HCT116 (cell line): ENCODE measurements around the gene NLRP10. TPM values are rescaled to one million over a fixed set of nuclear protein-coding genes. Genes with fewer than 3 reads are reported as not detected.

Experiments used
- ATAC-seq: fragments of 200-7000 bp; cut with Tn5 transposase; 2 replicates; pipeline ENCODE4 v1.9.1; 2020; ENCODE audit warnings: mild to moderate bottlenecking, moderate library complexity
- BruUV-seq: library from RNA; stranded (reverse); fragments of 400-500 nt; replicated peaks from 2 replicates; lab custom pipeline; 2021; lab: Mats Ljungman, UMichigan
- CTCF ChIA-PET: fragments of 300-600 bp; sonication (Branson Sonifier 250); formaldehyde crosslinking; loops from one replicate; lab custom pipeline; 2021; ENCODE audit warnings: antibody characterized with exemption; lab: Charles Lee
- POLR2A ChIA-PET: fragments of 300-600, 350-600 bp; sonication (Branson Sonifier 250); formaldehyde crosslinking; loops from one replicate; lab custom pipeline; 2021; ENCODE audit warnings: antibody characterized with exemption; lab: Charles Lee
- RAD21 ChIA-PET, 2 experiments: fragments of 300-600 bp; sonication (Branson Sonifier 250); formaldehyde crosslinking; loops; one replicate each; lab custom pipeline; 2023; ENCODE audit warnings: low total read pairs in 2 of 2; ENCODE audit not compliant: uncharacterized antibody in 2 of 2, unreplicated experiment in 2 of 2, low non-redundant PET in 1 of 2; lab: Charles Lee
- DNase-seq: peaks from one replicate; pipeline ENCODE4 v3.0.0-alpha.2; 2010; ENCODE audit warnings: low read depth, low spot score
- H2AFZ ChIP-seq: fragments of 200-600 bp; shearing (Covaris generic), sonication (generic); 2 replicates; pipeline ENCODE4 v1.6.1; 2017; ENCODE audit warnings: low read depth, mixed run types, mixed read lengths, antibody characterized with exemption, low read length; ENCODE audit not compliant: poor library complexity, severe bottlenecking
- H3K27ac ChIP-seq: 2 replicates; pipeline ENCODE4 v1.5.1; 2012; ENCODE audit warnings: low read depth, low read length
- H3K27me3 ChIP-seq: fragments of 200-600 bp; sonication (generic); 2 replicates; pipeline ENCODE4 v1.6.1; 2016; ENCODE audit warnings: mixed run types, low read length, mixed read lengths; ENCODE audit not compliant: insufficient read depth
- H3K36me3 ChIP-seq, 2 experiments: fragments of 200-500 bp in 1 of 2; fragments of 200-600 bp in 1 of 2; sonication (Bioruptor generic) in 1 of 2; sonication (generic) in 1 of 2; 2 replicates each; pipeline versions ENCODE4 v1.5.1 to v1.6.1; 2014 to 2016; ENCODE audit warnings: low read length in 2 of 2, inconsistent platforms in 1 of 2, mixed read lengths in 1 of 2, mixed run types in 1 of 2; ENCODE audit not compliant: insufficient read depth in 2 of 2, control insufficient read depth in 1 of 2
- H3K4me1 ChIP-seq, 2 experiments: fragments of 200-600 bp in 1 of 2; sonication (generic) in 1 of 2; 2 replicates each; pipeline versions ENCODE4 v1.5.1 to v1.6.1; 2012 to 2017; ENCODE audit warnings: low read length in 2 of 2, inconsistent platforms in 1 of 2, mild to moderate bottlenecking in 1 of 2, mixed read lengths in 1 of 2, mixed run types in 1 of 2, moderate library complexity in 1 of 2; ENCODE audit not compliant: insufficient read depth in 2 of 2, control insufficient read depth in 1 of 2
- H3K4me2 ChIP-seq: fragments of 200-600 bp; sonication (generic); 2 replicates; pipeline ENCODE4 v1.6.1; 2017; ENCODE audit warnings: mixed run types, low read length, mixed read lengths
- H3K4me3 ChIP-seq, 2 experiments: fragments of 200-600 bp in 1 of 2; sonication (generic) in 1 of 2; replicated peaks in 1 of 2; 2 replicates each; pipeline ENCODE4 v1.5.1; 2011 to 2016; ENCODE audit warnings: low read length in 2 of 2, control low read depth in 1 of 2, low read depth in 1 of 2, mild to moderate bottlenecking in 1 of 2, mixed read lengths in 1 of 2, mixed run types in 1 of 2
- H3K79me2 ChIP-seq: fragments of 200-600 bp; sonication (generic); 2 replicates; pipeline ENCODE4 v1.6.1; 2017; ENCODE audit warnings: mild to moderate bottlenecking, mixed run types, low read length, moderate library complexity, mixed read lengths; ENCODE audit not compliant: insufficient read depth
- H3K9ac ChIP-seq: fragments of 200-600 bp; sonication (generic); 2 replicates; pipeline ENCODE4 v1.6.1; 2016; ENCODE audit warnings: low read length, mixed read lengths
- H3K9me2 ChIP-seq: fragments of 200-600 bp; sonication (generic), shearing (Covaris generic); 2 replicates; pipeline ENCODE4 v1.6.1; 2017; ENCODE audit warnings: mixed run types, mild to moderate bottlenecking, moderate library complexity; ENCODE audit not compliant: insufficient read depth
- H3K9me3 ChIP-seq, 2 experiments: fragments of 200-500 bp in 1 of 2; fragments of 200-600 bp in 1 of 2; sonication (Bioruptor generic) in 1 of 2; sonication (generic) in 1 of 2; 2 replicates each; pipeline ENCODE4 v1.6.1; 2014 to 2017; ENCODE audit warnings: low read length in 2 of 2, mixed read lengths in 2 of 2, inconsistent platforms in 1 of 2, low read depth in 1 of 2, mild to moderate bottlenecking in 1 of 2, mixed run types in 1 of 2, moderate library complexity in 1 of 2; ENCODE audit not compliant: control insufficient read depth in 1 of 2, insufficient read depth in 1 of 2
- H4K20me1 ChIP-seq: fragments of 200-600 bp; sonication (generic), shearing (Covaris generic); 2 replicates; pipeline ENCODE4 v1.6.1; 2017; ENCODE audit warnings: mixed run types, mild to moderate bottlenecking, moderate library complexity; ENCODE audit not compliant: insufficient read depth
- CBX3 ChIP-seq: IDR thresholded peaks from 2 replicates; pipeline ENCODE4 v1.6.1; 2012; ENCODE audit warnings: low read depth
- CEBPB ChIP-seq: IDR thresholded peaks from 2 replicates; pipeline ENCODE4 v1.6.1; 2012; ENCODE audit warnings: low read depth
- ELF1 ChIP-seq: IDR thresholded peaks from 2 replicates; pipeline ENCODE4 v1.6.1; 2012; ENCODE audit warnings: low read depth, borderline replicate concordance
- EZH2 ChIP-seq: fragments of 200-600 bp; sonication (generic); IDR thresholded peaks from 2 replicates; pipeline ENCODE4 v1.6.1; 2017; ENCODE audit warnings: antibody characterized with exemption, mixed run types
- EZH2phosphoT487 ChIP-seq: fragments of 200-600 bp; IDR thresholded peaks from 2 replicates; pipeline ENCODE4 v1.6.1; 2018; ENCODE audit warnings: antibody characterized with exemption, borderline replicate concordance
- FOSL1 ChIP-seq: IDR thresholded peaks from 2 replicates; pipeline ENCODE4 v1.6.1; 2012; ENCODE audit warnings: low read depth
- JUND ChIP-seq: IDR thresholded peaks from 2 replicates; pipeline ENCODE4 v1.6.1; 2012
- POLR2AphosphoS5 ChIP-seq: IDR thresholded peaks from 2 replicates; pipeline ENCODE4 v1.6.1; 2011; ENCODE audit warnings: mild to moderate bottlenecking, low read depth, low read length, moderate library complexity
- RAD21 ChIP-seq: IDR thresholded peaks from 2 replicates; pipeline ENCODE4 v1.6.1; 2012; ENCODE audit warnings: low read depth, mild to moderate bottlenecking
- SP1 ChIP-seq: IDR thresholded peaks from 2 replicates; pipeline ENCODE4 v1.6.1; 2012; ENCODE audit warnings: low read depth
- SRF ChIP-seq: IDR thresholded peaks from 2 replicates; pipeline ENCODE4 v1.6.1; 2012; ENCODE audit warnings: low read depth
- YY1 ChIP-seq: IDR thresholded peaks from 2 replicates; pipeline ENCODE4 v1.6.1; 2011; ENCODE audit warnings: low read length, low read depth, moderate library complexity, mild to moderate bottlenecking; ENCODE audit not compliant: insufficient replicate concordance; ENCODE audit errors: extremely low read depth
- ZFX ChIP-seq: fragments of 450-650 bp; IDR thresholded peaks from 2 replicates; pipeline ENCODE4 v1.6.1; 2017
- ZNF274 ChIP-seq: fragments of 200-500 bp; sonication (Bioruptor generic); IDR thresholded peaks from 2 replicates; pipeline ENCODE4 v1.6.1; 2014; ENCODE audit warnings: mild to moderate bottlenecking, low read depth, low read length, inconsistent platforms
- intact Hi-C: fragments of 100-400 bp; cut with micrococcal nuclease; formaldehyde crosslinking; loops from 2 replicates; pipeline ENCODE4 v1.10.0; 2022
- total RNA-seq: library from RNA; stranded (reverse); gene quantifications from one replicate; pipeline ENCODE4 v1.2.1, GENCODE V29; 2021; ENCODE audit not compliant: unreplicated experiment
- TF ChIP-seq, protein P1 (sequence below), 3 experiments: fragments of 200-600 bp in 1 of 3; sonication (generic) in 1 of 3; IDR thresholded peaks in 2 of 3; conservative IDR thresholded peaks in 1 of 3; 2 replicates each; pipeline ENCODE4 v1.5.1; 2012 to 2017; ENCODE audit warnings: low read depth in 2 of 3, low read length in 2 of 3, antibody characterized with exemption in 1 of 3, borderline replicate concordance in 1 of 3, control low read depth in 1 of 3, mild to moderate bottlenecking in 1 of 3, mixed read lengths in 1 of 3, mixed run types in 1 of 3, moderate library complexity in 1 of 3; ENCODE audit not compliant: insufficient read depth in 1 of 3
- TF ChIP-seq, protein P2 (sequence below): IDR thresholded peaks from 2 replicates; pipeline ENCODE4 v1.6.1; 2012
- TF ChIP-seq, protein P3 (sequence below): IDR thresholded peaks from 2 replicates; pipeline ENCODE4 v1.6.1; 2012
- TF ChIP-seq, protein P4 (sequence below): IDR thresholded peaks from 2 replicates; pipeline ENCODE4 v1.6.1; 2011; ENCODE audit warnings: mild to moderate bottlenecking, low read length, moderate library complexity; ENCODE audit not compliant: insufficient replicate concordance; ENCODE audit errors: extremely low read depth
- TF ChIP-seq, protein P5 (sequence below): IDR thresholded peaks from 2 replicates; pipeline ENCODE4 v1.6.1; 2012; ENCODE audit warnings: low read depth

NLRP10 gene
- total RNA-seq, 1 experiment from 2014 or later, result not detected

- H3K9me3 ChIP-seq, result peaks cover 0 to 4% of the 10 kb centered on the region in 2 experiments; a peak in 1 of 4 replicates
- no peaks in the 10 kb centered on the region for H3K79me2 ChIP-seq
- H3K4me1 ChIP-seq, result no peaks in the 10 kb centered on the region
- H3K9ac ChIP-seq, result no peak overlapping the region
- POLR2A ChIA-PET, result no interaction called here
- no peak overlapping the region for H3K4me2 ChIP-seq
- TF ChIP-seq SP1 (no peak), POLR2AphosphoS5 (no peak), CEBPB (no peak), EZH2phosphoT487 (no peak), SRF (no peak), EZH2 (no peak), YY1 (no peak), CBX3 (no peak), RAD21 (no peak), FOSL1 (no peak), ZFX (no peak), ELF1 (no peak), JUND (no peak), ZNF274 (no peak)
- TF ChIP-seq, protein P1, sequence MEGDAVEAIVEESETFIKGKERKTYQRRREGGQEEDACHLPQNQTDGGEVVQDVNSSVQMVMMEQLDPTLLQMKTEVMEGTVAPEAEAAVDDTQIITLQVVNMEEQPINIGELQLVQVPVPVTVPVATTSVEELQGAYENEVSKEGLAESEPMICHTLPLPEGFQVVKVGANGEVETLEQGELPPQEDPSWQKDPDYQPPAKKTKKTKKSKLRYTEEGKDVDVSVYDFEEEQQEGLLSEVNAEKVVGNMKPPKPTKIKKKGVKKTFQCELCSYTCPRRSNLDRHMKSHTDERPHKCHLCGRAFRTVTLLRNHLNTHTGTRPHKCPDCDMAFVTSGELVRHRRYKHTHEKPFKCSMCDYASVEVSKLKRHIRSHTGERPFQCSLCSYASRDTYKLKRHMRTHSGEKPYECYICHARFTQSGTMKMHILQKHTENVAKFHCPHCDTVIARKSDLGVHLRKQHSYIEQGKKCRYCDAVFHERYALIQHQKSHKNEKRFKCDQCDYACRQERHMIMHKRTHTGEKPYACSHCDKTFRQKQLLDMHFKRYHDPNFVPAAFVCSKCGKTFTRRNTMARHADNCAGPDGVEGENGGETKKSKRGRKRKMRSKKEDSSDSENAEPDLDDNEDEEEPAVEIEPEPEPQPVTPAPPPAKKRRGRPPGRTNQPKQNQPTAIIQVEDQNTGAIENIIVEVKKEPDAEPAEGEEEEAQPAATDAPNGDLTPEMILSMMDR (IDR thresholded peaks at IDR 0.05 in 2 of 3, conservative IDR thresholded peaks at IDR 0.05 in 1 of 3; ENCODE audit: borderline replicate concordance in 1 of 3, insufficient read depth in 1 of 3, low read depth in 2 of 3, low read length in 2 of 3), result no peak
- TF ChIP-seq, protein P2, sequence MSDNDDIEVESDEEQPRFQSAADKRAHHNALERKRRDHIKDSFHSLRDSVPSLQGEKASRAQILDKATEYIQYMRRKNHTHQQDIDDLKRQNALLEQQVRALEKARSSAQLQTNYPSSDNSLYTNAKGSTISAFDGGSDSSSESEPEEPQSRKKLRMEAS, result no peak
- TF ChIP-seq, protein P3, sequence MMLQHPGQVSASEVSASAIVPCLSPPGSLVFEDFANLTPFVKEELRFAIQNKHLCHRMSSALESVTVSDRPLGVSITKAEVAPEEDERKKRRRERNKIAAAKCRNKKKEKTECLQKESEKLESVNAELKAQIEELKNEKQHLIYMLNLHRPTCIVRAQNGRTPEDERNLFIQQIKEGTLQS, result no peak
- TF ChIP-seq, protein P4, sequence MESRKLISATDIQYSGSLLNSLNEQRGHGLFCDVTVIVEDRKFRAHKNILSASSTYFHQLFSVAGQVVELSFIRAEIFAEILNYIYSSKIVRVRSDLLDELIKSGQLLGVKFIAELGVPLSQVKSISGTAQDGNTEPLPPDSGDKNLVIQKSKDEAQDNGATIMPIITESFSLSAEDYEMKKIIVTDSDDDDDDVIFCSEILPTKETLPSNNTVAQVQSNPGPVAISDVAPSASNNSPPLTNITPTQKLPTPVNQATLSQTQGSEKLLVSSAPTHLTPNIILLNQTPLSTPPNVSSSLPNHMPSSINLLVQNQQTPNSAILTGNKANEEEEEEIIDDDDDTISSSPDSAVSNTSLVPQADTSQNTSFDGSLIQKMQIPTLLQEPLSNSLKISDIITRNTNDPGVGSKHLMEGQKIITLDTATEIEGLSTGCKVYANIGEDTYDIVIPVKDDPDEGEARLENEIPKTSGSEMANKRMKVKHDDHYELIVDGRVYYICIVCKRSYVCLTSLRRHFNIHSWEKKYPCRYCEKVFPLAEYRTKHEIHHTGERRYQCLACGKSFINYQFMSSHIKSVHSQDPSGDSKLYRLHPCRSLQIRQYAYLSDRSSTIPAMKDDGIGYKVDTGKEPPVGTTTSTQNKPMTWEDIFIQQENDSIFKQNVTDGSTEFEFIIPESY, result no peak
- TF ChIP-seq, protein P5, sequence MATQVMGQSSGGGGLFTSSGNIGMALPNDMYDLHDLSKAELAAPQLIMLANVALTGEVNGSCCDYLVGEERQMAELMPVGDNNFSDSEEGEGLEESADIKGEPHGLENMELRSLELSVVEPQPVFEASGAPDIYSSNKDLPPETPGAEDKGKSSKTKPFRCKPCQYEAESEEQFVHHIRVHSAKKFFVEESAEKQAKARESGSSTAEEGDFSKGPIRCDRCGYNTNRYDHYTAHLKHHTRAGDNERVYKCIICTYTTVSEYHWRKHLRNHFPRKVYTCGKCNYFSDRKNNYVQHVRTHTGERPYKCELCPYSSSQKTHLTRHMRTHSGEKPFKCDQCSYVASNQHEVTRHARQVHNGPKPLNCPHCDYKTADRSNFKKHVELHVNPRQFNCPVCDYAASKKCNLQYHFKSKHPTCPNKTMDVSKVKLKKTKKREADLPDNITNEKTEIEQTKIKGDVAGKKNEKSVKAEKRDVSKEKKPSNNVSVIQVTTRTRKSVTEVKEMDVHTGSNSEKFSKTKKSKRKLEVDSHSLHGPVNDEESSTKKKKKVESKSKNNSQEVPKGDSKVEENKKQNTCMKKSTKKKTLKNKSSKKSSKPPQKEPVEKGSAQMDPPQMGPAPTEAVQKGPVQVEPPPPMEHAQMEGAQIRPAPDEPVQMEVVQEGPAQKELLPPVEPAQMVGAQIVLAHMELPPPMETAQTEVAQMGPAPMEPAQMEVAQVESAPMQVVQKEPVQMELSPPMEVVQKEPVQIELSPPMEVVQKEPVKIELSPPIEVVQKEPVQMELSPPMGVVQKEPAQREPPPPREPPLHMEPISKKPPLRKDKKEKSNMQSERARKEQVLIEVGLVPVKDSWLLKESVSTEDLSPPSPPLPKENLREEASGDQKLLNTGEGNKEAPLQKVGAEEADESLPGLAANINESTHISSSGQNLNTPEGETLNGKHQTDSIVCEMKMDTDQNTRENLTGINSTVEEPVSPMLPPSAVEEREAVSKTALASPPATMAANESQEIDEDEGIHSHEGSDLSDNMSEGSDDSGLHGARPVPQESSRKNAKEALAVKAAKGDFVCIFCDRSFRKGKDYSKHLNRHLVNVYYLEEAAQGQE, result no peak
- TF ChIP-seq, all 23 proteins: peak for 0
- no peak overlapping the region for H3K27ac ChIP-seq
- ATAC-seq (no peak), DNase-seq (no peak)
- intact Hi-C loops, result no loop called here
- ChIA-PET RAD21 (no interaction called here), CTCF (no interaction called here)
- H3K27me3 ChIP-seq, result peaks cover 7% of the 10 kb centered on the region; the same call in 1 of the 2 replicates
- no peaks in the 10 kb centered on the region for H3K9me2 ChIP-seq
- BruUV-seq, result no TSS peak
- H3K36me3 ChIP-seq, result no peaks in the 10 kb centered on the region
- H2AFZ ChIP-seq, result no peak overlapping the region
- H3K4me3 ChIP-seq, result no peak overlapping the region
- H4K20me1 ChIP-seq, result no peaks in the 10 kb centered on the region
Observed at GRCh38 chr11:7941146-7941545, 24.1 kb downstream of the NLRP10 start.
